Left ventricle myocardium inferior (tissue), 1 donor: ENCODE data around the gene C21orf58. TPM values are rescaled to one million over a fixed set of nuclear protein-coding genes. Genes with fewer than 3 reads are reported as not detected.

ENCODE experiments used
- DNase-seq: peaks from one replicate; pipeline ENCODE4 v3.0.0-alpha.2; 2020
- H3K27ac ChIP-seq: fragments of 200-600 bp; replicated peaks from 2 replicates; pipeline ENCODE4 v1.8.0; 2021
- H3K27me3 ChIP-seq: fragments of 200-600 bp; 2 replicates; pipeline ENCODE4 v1.8.0; 2021; ENCODE audit warnings: low read depth
- H3K36me3 ChIP-seq: fragments of 200-600 bp; 2 replicates; pipeline ENCODE4 v1.8.0; 2021
- H3K4me1 ChIP-seq: fragments of 200-600 bp; 2 replicates; pipeline ENCODE4 v1.8.0; 2021
- H3K4me3 ChIP-seq: fragments of 200-600 bp; 2 replicates; pipeline ENCODE4 v1.8.0; 2021; ENCODE audit warnings: mild to moderate bottlenecking, moderate library complexity
- H3K9me3 ChIP-seq: fragments of 200-600 bp; replicated peaks from 2 replicates; pipeline ENCODE4 v1.8.0; 2021
- CTCF ChIP-seq: fragments of 200-600 bp; IDR thresholded peaks from 2 replicates; pipeline ENCODE4 v1.8.0; 2021; ENCODE audit warnings: antibody characterized with exemption, mild to moderate bottlenecking, borderline replicate concordance
- intact Hi-C: fragments of 100-400 bp; cut with micrococcal nuclease; formaldehyde crosslinking; loops from one replicate; pipeline ENCODE4 v1.11.0; 2022
- total RNA-seq: library from RNA; stranded (reverse); fragmentation: NEBNext Ultra II Directional; extraction: Animal tissue kit (Norgen Biotek cat#: 25700); gene quantifications from one replicate; pipeline ENCODE4 v1.2.1, GENCODE V29; 2021
- donor health status: DM: no; HTN: yes; CAD: no; lungs with severe emphysema.

Gene C21orf58
- total RNA-seq, 1 donor from 2014 or later: 1.5 TPM

- Histone ChIP-seq H3K4me3 (no peak overlapping the region), H3K27me3 (no peaks in the 10 kb centered on the region), H3K4me1 (no peaks in the 10 kb centered on the region), H3K36me3 (peaks cover 90% of the 10 kb centered on the region), H3K27ac (no peak overlapping the region), H3K9me3 (no peaks in the 10 kb centered on the region)
- intact Hi-C loops: no loop called here
- TF ChIP-seq CTCF: no peak
- DNase-seq: no peak
Measured at GRCh38 chr21:46356494-46357334, 33.0 kb upstream of the C21orf58 start.

- no peaks in the 10 kb centered on the region for H3K4me1 ChIP-seq
- peaks cover 90% of the 10 kb centered on the region for H3K36me3 ChIP-seq
- H3K9me3 ChIP-seq: no peaks in the 10 kb centered on the region
- no peak for DNase-seq
- H3K4me3 ChIP-seq: no peak overlapping the region
- no peaks in the 10 kb centered on the region for H3K27me3 ChIP-seq
- intact Hi-C loops: no loop called here
- H3K27ac ChIP-seq: no peak overlapping the region
- no peak for TF ChIP-seq CTCF
Measured at GRCh38 chr21:46356005-46356338, 32.3 kb upstream of the C21orf58 start.

GRCh38 chr21:46355161-46356004, 31.7 kb upstream of the C21orf58 start:
- peaks cover 90% of the 10 kb centered on the region for H3K36me3 ChIP-seq
- H3K27me3 ChIP-seq: no peaks in the 10 kb centered on the region
- TF ChIP-seq CTCF: no peak
- no peaks in the 10 kb centered on the region for H3K9me3 ChIP-seq
- intact Hi-C loops: no loop called here
- no peak overlapping the region for H3K27ac ChIP-seq
- no peaks in the 10 kb centered on the region for H3K4me1 ChIP-seq
- DNase-seq: no peak
- H3K4me3 ChIP-seq: no peak overlapping the region

GRCh38 chr21:46354518-46354917, 30.8 kb upstream of the C21orf58 start:
- H3K4me3 ChIP-seq: no peak overlapping the region
- peaks cover 94% of the 10 kb centered on the region for H3K36me3 ChIP-seq
- H3K27ac ChIP-seq: no peak overlapping the region
- intact Hi-C loops: no loop called here
- DNase-seq: no peak
- no peak for TF ChIP-seq CTCF
- H3K4me1 ChIP-seq: no peaks in the 10 kb centered on the region
- H3K27me3 ChIP-seq: no peaks in the 10 kb centered on the region
- H3K9me3 ChIP-seq: no peaks in the 10 kb centered on the region

GRCh38 chr21:46354046-46354445, 30.4 kb upstream of the C21orf58 start:
- Histone ChIP-seq H3K36me3 (peaks cover 97% of the 10 kb centered on the region), H3K9me3 (no peaks in the 10 kb centered on the region), H3K27ac (no peak overlapping the region), H3K4me1 (no peaks in the 10 kb centered on the region), H3K27me3 (no peaks in the 10 kb centered on the region), H3K4me3 (no peak overlapping the region)
- DNase-seq: no peak
- intact Hi-C loops: no loop called here
- no peak for TF ChIP-seq CTCF
